GM23248 (cell line): Measurements from ENCODE around the gene OSBPL6.
"Not testable (repeated sequence)": the region's sequence is repeated elsewhere in the genome, so short reads cannot be mapped to it uniquely, and the experiment has no call there.

ENCODE experiments used
- EZH2 ChIP-seq: fragments of 200-600 bp; sonication (generic); IDR thresholded peaks from 2 replicates; pipeline ENCODE4 v1.6.1; 2018; ENCODE audit warnings: antibody characterized with exemption, mild to moderate bottlenecking; ENCODE audit not compliant: insufficient read depth, poor library complexity, severe bottlenecking
- EZH2phosphoT487 ChIP-seq: fragments of 200-600 bp; sonication (generic); IDR thresholded peaks from 2 replicates; pipeline ENCODE4 v1.6.1; 2018; ENCODE audit warnings: antibody characterized with exemption, moderate library complexity, mild to moderate bottlenecking, low read depth; ENCODE audit not compliant: insufficient read depth

- TF ChIP-seq EZH2, EZH2phosphoT487: not testable (repeated sequence)
These were observed 129.0 kb downstream of the OSBPL6 start for GRCh38 chr2:178323331-178323730.
